COR-L47 (cell line): Measurements from ENCODE around the gene WIPI1.
"Not testable (repeated sequence)": the region's sequence is repeated elsewhere in the genome, so short reads cannot be mapped to it uniquely, and the experiment has no call there.

Experiments
- DNase-seq: peaks from one replicate; lab custom pipeline; 2025; lab: John Stamatoyannopoulos, UW

Gene WIPI1

DNA sequence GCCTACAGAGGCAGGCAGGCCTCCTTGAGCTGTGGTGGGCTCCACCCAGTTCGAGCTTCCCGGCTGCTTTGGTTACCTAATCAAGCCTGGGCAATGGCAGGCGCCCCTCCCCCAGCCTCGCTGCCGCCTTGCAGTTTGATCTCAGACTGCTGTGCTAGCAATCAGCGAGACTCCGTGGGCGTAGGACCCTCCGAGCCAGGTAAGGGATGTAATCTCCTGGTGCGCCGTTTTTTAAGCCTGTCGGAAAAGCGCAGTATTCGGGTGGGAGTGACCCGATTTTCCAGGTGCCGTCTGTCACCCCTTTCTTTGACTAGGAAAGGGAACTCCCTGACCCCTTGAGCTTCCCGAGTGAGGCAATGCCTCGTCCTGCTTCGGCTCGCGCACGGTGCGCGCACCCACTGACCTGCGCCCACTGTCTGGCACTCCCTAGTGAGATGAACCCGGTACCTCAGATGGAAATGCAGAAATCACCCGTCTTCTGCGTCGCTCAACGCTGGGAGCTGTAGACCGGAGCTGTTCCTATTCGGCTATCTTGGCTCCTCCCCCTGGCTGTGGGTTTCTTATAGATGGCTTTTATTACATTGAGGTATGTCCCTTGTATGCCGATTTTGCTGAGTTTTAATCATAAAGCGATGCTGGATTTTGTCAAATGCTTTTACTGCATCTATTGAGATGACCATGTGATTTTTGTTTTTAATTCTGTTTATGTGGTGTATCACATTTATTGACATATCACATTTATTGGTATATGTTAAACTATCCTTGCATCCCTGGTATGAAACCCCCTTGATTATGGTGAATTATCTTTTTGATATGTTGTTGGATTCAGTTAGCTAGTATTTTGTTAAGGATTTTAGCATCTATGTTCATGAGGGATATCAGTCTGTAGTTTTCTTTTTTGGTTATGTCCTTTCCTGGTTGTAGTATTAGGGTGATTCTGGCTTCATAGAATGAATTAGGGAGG lies 43.4 kb downstream of the WIPI1 start:
- DNase-seq, result peak; percentile 21

DNA sequence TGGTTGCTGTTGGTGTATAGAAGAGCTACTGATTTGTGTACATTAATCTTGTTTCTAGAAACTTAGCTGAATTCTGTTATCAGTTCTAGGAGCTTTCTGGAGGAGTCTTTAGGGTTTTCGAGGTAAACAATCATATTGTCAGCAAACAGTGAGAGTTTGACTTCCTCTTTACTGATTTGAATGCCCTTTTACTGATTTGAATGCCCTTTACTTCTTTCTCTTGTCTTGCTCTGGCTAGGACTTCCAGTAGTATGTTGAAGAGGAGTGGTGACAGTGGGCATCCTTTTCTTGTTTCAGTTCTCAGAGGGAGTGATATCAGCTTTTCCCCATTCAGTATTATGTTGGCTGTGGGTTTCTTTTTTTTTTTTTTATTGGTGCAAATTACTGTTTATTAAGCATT lies 49.6 kb downstream of the WIPI1 start:
- DNase-seq, result not testable (repeated sequence)

DNA sequence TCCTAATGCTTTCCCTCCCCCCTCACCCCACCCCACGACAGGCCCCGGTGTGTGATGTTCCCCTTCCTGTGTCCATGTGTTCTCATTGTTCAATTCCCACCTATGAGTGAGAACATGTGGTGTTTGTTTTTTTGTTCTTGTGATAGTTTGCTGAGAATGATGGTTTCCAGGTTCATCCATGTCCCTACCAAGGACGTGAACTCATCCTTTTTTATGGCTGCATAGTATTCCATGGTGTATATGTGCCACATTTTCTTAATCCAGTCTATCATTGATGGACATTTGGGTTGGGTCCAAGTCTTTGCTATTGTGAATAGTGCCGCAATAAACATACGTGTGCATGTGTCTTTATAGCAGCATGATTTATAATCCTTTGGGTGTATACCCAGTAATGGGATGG lies 53.5 kb downstream of the WIPI1 start:
- DNase-seq, result not testable (repeated sequence)

DNA sequence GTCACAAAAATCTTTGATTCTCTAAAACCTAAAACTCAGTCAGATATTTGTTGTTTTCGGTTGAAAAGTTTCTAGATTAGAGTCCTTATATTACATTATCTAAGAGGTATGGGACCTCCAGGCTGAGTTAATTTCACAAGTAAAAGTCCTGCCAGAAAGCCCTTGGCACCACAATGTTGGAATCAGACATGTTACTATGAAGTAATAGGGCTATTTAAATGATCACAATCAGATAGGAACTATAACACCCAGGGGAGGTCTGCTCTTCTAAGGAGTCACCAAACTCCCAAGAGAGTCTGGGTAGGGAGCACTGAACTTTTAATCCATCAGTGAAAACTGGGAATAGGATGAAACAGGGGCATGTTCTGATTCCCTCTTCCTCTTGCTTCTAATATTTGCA lies 54.2 kb downstream of the WIPI1 start:
- DNase-seq, result no peak

DNA sequence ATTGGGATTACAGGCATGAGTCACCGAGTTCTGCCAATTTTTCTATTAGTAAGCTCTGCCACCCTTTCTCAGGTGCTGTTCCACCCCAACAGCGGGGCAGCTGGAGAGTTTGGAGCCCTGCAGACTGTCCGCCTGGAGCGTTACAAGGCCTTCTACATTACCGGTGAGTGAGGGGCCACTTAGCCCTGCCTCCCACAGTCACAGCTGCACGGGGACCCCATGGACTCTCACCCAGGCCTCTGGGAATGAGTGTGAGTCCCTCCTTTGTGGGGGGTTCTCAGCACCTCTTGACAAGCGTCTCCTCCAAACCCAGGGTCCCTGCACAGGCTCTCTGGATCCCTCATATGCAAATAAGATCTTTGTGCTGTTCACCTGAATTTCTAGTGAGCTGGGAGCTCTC lies 56.0 kb downstream of the WIPI1 start:
- DNase-seq, result no peak

DNA sequence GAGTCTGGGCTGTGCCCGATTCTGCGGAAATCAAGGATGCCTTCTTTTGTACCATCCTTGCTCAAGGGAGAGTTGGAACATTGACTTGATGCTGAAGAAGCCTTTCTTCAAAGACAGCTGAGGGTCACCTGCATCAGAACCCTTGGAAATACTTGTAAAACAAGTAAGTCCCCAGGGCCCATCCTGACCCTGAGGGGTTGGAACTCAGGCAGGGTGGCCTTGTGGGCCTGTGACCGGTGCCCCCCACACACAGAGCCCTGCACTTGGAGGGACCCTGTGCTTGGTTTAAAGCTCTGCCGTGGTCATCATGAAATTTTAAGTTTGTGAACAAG lies 56.9 kb downstream of the WIPI1 start:
- DNase-seq, result no peak

DNA sequence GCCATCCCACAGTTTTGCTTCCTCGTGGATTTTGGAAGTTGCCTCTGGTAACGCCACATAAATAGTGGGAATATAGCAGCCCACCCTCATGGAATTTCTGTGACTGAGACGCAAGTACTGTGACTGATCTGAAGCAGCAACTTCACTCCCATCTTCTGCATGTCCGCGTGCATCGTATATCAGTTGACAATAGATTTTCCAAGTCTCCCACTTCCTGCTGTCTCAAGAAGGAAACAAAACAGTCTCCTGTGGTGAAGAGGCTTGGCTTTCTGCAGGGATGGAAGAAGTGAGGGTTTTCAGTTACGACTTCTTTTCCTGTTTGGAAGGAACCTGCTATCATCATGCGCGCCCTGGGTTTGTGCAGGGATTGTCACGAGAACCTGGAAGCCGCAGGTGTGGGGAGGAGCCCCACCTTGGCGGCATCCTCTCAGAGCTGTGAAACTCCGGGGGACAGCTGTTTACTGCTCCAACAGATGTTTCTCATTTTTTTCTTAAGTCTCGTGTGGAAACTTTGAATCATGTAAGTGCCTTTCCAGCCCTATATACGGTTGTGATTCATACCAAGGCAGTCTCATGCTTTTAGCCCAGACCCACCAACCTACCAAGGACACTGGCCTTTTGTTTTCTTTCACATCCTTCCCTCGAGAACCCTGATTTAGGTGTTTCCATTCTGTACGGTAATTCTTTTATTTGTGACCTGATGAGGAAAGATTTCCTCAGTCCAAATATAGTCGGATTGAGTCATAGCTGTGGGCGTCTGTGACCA lies 57.5 kb downstream of the WIPI1 start:
- no peak for DNase-seq

DNA sequence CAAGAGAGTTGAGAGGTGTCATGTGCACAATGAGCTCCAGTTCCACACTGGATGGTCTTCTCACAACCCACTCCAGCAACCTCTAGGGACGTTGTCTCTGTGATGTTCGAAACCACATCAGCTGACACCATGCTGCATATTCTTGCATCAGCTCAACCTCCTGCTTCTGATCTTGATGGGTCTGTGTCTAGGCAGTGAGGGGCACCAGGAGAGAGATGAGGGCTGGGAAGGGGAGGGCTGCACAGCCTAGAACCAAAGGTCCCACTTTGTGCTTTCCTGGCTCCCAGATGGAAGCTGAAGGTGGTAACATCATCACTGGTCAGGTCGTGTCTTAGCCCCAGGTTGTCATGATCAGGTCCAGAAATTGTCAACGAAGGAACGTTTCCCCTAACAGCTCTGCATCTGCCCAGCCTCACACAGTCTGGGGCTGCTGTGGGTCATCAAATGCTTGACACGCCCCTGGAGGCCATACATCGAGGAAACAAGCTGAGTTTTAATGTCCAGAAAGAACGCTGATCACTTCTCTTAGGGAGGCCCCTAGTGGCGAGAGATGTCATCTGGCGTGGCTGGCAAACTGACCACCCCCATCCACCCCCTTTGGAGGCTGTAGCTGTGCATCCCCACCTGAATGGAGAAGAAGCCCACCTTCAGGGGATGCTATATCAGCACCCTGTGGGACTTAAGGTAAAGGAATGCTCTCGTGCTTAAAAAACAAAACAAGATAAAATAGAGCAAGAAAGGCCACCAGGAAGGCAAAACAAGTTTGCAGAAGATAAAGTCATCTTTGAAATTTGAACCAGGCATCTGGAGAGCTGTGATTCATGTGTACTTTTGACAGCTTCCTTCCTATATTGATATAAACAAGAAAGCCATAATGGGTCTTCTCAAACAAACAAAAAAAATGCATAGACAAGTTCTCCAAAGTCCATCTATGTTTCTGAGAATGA lies 58.3 kb downstream of the WIPI1 start:
- peak; percentile 71 for DNase-seq

DNA sequence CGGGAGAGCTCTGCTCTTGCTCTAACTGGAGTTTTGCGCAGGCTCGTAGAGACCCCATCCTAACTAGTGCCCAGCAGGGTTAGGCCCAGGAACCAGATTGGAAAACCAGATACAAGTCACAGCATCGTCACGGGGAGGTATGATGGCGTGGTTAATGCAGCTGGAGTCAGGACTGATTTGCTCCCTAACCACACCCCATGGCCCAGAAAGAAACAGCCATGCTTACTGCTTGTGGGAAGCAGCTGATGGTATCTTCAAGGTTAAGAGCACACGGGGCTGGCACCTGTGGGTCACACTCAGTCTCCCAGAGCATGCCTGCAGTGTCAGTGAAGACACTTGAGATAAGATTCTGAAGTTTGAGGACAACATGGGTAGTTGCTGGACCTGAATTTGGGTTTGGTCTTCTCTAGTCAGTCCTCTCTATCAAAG lies 60.2 kb downstream of the WIPI1 start:
- DNase-seq, result no peak

DNA sequence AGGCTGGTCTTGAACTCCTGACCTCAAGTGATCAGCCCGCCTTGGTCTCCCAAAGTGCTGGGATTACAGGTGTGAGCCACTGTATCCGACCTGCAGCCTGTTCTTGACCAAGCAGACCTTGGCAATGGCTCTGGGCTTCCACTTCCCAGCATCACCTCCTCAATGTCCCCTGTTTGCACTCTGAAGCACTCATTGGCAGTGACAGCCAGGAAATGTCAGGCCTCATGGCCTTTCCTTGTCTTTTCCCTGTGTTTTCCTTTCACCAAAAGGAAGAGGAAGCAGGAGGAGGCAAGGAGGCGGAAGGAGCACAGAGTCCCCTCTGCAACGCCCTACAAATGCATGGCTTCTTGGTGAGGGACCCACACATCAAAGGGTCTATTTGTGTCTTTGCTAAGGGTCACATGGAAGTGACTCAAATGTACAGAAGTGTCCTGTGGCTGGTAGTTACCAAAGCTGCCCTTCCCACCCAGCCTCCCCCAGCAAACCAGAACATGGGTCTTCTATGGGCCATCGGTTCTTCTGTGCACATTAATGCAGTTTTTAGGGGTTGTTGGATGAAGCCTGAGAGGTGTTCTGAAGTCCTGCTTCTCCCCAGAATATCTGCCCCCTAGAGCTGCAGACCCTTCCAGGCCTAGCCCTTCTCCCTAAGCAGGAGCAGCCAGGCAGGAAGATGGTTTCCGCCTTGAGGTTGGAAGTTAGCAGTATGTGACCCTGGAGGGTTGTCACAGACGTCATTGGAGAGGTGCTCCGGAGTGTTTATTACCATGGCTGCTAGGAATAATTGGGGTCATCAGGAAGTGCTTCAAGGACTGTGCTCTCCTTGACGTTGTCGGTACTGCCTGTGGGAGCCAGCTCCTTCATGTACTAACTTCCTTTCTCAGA lies 60.8 kb downstream of the WIPI1 start:
- no peak for DNase-seq

DNA sequence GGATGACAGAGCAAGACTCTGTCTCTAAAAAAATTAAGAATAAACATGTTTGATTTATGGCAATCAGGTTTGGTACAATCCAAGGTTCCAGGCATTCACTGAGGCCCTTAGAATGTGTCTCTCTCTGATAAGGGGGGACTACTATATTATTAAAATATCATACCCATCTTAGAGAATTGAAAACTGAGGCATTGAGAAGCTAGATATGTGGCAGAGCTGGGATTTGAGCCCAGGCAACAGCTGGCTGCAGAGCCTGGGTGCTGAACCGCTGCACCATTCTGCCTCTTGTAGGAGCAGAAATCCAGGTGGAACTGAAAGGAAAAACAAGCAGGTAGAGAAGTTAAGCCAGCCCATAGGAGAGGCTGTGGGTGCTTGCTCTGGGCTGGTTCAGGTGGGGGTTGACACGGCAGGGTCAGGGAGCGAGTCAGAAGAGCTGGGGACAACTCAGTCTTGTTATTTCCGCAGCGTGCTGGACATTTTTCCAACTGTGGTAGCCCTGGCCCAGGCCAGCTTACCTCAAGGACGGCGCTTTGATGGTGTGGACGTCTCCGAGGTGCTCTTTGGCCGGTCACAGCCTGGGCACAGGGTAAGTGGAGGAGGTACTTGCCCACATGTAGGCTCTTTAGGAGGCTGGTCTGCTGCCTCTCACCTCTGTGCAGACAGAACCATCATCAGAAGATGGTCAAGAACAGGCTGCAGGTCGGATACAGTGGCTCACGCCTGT lies 62.5 kb downstream of the WIPI1 start:
- DNase-seq, result no peak

DNA sequence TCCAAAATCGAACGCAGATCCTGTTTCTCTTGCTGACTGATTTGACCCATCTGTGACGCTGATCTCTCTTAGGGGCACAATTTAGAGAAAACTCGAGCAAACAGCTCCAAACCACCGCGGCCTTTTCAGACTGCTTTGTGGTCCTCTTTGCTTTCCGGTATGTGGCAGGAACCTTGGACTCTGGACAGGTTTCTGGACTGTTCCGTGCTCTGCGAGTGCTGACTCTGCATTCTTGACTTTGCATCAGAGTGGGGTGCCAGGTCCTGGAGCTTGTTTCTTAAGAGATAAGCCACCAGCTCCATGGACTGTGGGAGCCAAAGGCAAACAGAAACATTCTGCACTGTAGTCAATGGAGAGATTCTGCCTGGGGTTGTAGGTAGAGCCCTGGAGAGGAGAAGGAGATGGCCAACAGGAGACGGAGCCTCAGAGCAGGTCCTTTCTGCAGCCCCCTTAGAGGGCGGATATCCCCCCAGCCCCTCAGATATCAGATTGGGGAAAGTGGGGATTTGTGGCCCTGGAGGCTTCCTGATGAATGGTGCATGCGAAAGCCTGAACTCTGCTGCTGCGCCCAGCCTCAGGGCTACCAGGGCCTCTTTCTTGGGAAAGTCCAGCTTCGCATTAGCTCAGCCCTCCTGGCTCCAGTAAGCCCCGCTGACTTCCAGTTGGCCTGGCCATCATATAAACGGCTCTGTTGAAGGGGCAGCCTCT lies 65.6 kb downstream of the WIPI1 start:
- no peak for DNase-seq

DNA sequence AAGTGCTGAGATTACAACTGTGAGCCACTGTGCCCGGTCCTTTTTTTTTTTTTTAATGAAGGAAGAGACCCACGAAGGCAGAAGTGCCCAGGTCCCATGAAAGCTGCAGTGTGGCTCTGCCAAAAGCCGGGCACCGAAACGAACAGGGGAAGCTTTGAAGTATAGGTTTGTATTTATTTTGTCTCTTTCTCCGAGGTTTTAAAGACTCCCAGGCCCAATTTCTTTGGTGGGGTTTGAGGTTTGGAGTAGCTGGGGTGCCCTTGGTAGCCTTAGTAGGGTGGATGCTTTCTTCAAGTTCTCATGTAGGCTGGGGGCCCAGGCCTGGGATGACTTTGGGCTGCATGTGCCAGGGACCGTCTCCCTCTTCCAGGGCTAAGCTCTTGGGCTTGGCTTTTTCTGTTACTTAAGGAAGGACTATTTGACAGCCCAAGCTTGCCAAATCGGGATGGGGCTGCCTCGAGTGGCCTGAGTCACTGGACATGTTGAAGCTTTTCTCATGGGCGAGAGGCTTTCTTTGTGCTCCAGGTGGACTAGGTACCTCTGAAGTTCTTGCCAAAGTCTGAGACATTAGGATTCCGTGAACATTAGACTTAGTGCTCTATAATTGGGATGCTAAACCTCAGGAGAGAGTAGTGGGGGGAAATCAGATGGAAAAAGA lies 66.3 kb downstream of the WIPI1 start:
- no peak for DNase-seq

DNA sequence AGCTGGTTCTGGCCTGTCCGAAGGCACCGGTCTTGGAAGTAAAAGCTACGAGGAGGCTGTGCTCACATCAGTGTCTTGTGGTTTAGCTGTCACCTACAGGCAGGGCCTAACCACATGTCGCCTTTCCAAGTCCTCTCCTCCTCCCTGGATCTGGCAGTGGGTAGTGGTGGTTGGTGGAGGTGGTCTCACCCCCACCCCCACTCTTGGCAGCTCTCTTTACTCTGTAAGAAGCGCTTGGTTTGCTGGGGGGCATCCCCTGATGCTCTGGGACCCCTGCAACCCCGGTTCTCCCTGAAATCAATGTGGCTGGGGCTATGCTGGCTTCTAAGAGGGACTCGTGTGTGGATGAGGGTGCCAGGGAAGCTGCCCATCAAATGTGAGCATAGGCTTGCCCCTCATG lies 68.3 kb downstream of the WIPI1 start:
- DNase-seq, result no peak

DNA sequence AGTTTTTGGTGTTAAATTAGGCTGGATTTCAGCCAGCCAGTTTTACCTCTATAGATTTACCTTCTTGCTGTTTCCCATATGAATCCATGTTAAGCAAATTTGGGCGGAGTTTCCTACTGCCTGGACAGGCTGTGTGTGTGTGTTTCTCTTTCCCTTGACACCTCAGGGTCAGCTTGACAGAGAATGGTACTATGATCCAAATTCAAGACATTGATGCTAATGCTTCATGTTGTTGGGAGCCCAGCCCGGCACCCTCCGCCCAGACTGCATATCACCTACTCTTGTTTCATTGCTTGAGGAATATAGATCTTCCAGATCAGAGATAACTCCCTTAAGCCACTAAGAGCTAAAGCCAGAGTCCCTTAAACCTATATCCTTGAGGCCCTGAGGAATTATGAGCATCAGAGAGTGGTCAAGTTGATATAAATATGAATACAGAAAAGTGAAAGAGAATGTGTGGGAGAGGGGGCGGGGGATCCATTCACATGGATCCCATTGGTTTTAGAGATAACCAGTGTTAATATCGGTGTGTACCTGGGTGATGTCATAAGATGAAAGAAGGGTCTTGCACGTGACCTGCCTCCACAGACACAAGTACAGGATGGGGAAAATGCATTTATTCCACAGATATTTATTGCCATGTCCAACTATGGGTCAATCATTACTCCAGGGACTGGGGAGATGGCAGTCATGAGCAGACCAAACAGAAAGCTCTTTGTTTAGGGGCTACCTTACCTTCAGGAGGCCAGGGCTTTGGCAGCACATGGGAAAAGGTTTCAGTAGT lies 69.7 kb downstream of the WIPI1 start:
- no peak for DNase-seq

DNA sequence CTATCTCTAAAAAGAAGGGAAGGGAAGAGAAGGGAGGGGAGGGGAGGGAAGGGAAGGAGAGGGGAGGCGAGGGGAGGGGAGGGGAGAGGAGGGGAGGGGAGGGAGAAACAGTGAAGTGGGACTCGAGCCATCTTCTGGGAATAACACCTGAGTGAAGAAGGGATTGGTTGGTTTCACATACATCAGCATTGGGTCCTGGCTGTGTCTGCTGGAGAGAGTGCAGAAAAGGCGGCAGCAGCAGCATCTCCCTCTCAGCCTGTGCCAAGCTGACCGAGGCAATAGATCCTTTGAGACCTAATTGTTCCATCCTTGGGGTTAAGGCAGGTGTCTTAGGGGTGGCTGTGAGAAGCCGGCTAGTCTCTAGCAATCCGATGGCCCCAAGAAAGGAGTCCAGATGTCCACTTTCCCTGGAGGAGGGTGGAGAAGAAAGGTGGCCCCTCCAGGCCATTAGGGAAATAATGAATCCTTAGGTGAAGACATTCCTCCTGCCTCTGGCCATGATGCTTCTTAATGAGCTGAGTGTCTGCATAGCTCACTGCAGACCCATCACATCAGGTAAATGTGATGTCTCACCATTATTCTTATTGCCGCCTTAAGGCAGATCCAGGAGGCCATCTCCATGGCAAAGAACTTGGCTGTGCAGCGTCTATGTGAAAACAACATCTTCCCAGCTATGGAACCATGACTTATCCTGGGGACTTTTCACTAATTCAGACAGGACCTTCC lies 71.6 kb downstream of the WIPI1 start:
- no peak for DNase-seq

DNA sequence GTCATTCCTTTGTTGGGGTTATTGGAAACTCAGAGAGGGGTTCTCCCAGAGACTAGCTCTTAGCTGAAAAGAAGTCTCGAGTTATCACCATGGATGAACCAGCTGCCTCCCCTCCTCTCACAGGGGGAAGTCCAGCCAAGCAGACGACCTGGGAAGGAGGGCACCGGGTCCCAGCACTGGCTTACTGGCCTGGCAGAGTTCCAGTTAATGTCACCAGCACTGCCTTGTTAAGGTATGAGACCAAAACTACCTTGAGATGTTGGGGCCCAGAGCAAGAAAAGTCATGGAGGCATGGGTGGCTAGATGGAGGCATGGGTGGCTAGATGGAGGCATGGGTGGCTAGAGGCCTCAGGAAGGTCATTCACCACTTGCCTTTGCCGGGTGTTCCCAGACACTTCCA lies 72.4 kb downstream of the WIPI1 start:
- DNase-seq, result no peak

DNA sequence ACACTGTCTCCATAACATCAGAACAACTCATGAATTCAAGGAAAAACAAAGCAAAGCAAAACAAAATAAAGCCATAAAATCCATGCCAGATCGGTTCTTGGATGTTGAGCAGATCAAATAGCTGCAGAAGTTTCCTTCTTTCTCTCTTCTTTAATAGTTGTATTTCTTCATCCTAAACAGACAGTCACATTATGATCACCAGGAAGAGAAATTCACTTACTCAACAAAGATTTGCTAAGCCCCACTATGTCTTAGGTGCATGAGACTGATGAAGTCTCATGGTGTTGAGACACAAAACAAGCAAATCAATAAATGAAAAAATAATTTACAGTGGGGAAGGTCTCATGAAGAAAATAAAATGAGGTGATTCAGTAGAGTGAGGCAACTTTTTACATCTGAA lies 72.8 kb downstream of the WIPI1 start:
- DNase-seq, result no peak
